Lower leg skin (tissue), 3 donors: ENCODE results near the gene EXOSC6.

Source experiments
- POLR2A ChIP-seq, 2 donors: fragments of 450-650 bp; IDR thresholded peaks; one replicate each; pipeline ENCODE4 v1.6.1; 2016 to 2017; ENCODE audit warnings: antibody characterized with exemption in 2 of 2, mild to moderate bottlenecking in 1 of 2, moderate library complexity in 1 of 2
- TF ChIP-seq, protein P1 (sequence below), 3 donors: fragments of 450-650 bp; IDR thresholded peaks; one replicate each; pipeline ENCODE4 v1.5.1; 2016; ENCODE audit warnings: antibody characterized with exemption in 3 of 3, mild to moderate bottlenecking in 3 of 3, moderate library complexity in 2 of 3

DNA sequence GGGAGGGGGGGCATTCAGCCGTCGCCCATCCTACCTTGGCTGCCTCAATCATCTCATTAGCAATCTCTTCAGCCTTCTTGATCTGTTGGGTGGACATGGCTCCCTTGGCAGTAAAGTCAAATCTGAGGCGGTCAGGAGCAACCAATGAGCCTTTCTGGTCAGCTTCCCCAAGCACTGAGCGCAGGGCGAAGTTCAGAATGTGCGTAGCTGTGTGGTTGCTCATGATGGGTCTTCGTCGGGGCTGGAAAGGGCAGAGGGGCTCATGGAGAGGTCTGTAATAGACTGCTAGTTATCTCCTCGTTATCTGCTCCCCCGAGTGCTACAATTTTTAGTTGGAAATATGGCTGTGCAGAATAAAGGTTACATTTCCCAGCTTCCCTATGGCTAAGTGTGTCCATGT lies 7.2 kb upstream of the EXOSC6 start:
- TF ChIP-seq, protein P1, sequence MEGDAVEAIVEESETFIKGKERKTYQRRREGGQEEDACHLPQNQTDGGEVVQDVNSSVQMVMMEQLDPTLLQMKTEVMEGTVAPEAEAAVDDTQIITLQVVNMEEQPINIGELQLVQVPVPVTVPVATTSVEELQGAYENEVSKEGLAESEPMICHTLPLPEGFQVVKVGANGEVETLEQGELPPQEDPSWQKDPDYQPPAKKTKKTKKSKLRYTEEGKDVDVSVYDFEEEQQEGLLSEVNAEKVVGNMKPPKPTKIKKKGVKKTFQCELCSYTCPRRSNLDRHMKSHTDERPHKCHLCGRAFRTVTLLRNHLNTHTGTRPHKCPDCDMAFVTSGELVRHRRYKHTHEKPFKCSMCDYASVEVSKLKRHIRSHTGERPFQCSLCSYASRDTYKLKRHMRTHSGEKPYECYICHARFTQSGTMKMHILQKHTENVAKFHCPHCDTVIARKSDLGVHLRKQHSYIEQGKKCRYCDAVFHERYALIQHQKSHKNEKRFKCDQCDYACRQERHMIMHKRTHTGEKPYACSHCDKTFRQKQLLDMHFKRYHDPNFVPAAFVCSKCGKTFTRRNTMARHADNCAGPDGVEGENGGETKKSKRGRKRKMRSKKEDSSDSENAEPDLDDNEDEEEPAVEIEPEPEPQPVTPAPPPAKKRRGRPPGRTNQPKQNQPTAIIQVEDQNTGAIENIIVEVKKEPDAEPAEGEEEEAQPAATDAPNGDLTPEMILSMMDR (IDR thresholded peaks at IDR 0.05), result no peak
- TF ChIP-seq POLR2A (IDR thresholded peaks at IDR 0.05), result no peak
